Measurements from ENCODE around the gene IL1RL1. TPM values are rescaled to one million over a fixed set of nuclear protein-coding genes. Genes with fewer than 3 reads are reported as not detected.
"Not testable (repeated sequence)": the region's sequence is repeated elsewhere in the genome, so short reads cannot be mapped to it uniquely, and the experiment has no call there.

IL1RL1 gene
- total and polyA plus RNA-seq, 2 experiments from 2014 or later: not detected

- no peak for DNase-seq (ENCODE audit: low read depth in 1 of 2, low spot score in 1 of 2)
- no peak for TF ChIP-seq CTCF (IDR thresholded peaks at IDR 0.05; ENCODE audit: low read depth, low read length)
- no peaks in the 10 kb centered on the region for H3K4me1 ChIP-seq (ENCODE audit: low read depth)
- no peak overlapping the region for H3K4me3 ChIP-seq
- H3K9me3 ChIP-seq (ENCODE audit: low read depth): no peaks in the 10 kb centered on the region
- no peaks in the 10 kb centered on the region for H3K27me3 ChIP-seq
- no peak overlapping the region for H3K27ac ChIP-seq
- no peaks in the 10 kb centered on the region for H3K36me3 ChIP-seq
Observed at GRCh38 chr2:102318437-102318836, 7.1 kb downstream of the IL1RL1 start.

- no peaks in the 10 kb centered on the region for H3K36me3 ChIP-seq
- H3K4me1 ChIP-seq (ENCODE audit: low read depth): no peaks in the 10 kb centered on the region
- H3K27ac ChIP-seq: no peak overlapping the region
- H3K9me3 ChIP-seq (ENCODE audit: low read depth): no peaks in the 10 kb centered on the region
- no peak overlapping the region for H3K4me3 ChIP-seq
- peak in 1 of 2 donors; percentile 74 for DNase-seq (ENCODE audit: low read depth in 1 of 2, low spot score in 1 of 2)
- no peaks in the 10 kb centered on the region for H3K27me3 ChIP-seq
- TF ChIP-seq CTCF (IDR thresholded peaks at IDR 0.05; ENCODE audit: low read depth, low read length): no peak
Observed at GRCh38 chr2:102321941-102322719, 10.8 kb downstream of the IL1RL1 start.

GRCh38 chr2:102324914-102325313, 13.6 kb downstream of the IL1RL1 start:
- not testable (repeated sequence) for H3K4me3 ChIP-seq; H3K27ac ChIP-seq; H3K36me3 ChIP-seq; H3K27me3 ChIP-seq; DNase-seq (ENCODE audit: low read depth in 1 of 2, low spot score in 1 of 2); H3K4me1 ChIP-seq (ENCODE audit: low read depth); H3K9me3 ChIP-seq (ENCODE audit: low read depth)

GRCh38 chr2:102331311-102331980, 20.1 kb downstream of the IL1RL1 start:
- no peak for TF ChIP-seq CTCF (IDR thresholded peaks at IDR 0.05; ENCODE audit: low read depth, low read length)

GRCh38 chr2:102334486-102334885, 23.1 kb downstream of the IL1RL1 start:
- Histone ChIP-seq H3K36me3 (no peaks in the 10 kb centered on the region), H3K27me3 (no peaks in the 10 kb centered on the region), H3K27ac (peak overlapping the region; percentile 41), H3K4me3 (no peak overlapping the region), H3K4me1 (ENCODE audit: low read depth) (peaks cover 32% of the 10 kb centered on the region), H3K9me3 (ENCODE audit: low read depth) (no peaks in the 10 kb centered on the region)
- no peak for TF ChIP-seq CTCF (IDR thresholded peaks at IDR 0.05; ENCODE audit: low read depth, low read length)
- DNase-seq (ENCODE audit: low read depth in 1 of 2, low spot score in 1 of 2): no peak

More at GRCh38 chr2:102331311-102331980, 20.1 kb downstream of the IL1RL1 start:
- Histone ChIP-seq H3K4me3 (no peak overlapping the region), H3K9me3 (ENCODE audit: low read depth) (no peaks in the 10 kb centered on the region), H3K4me1 (ENCODE audit: low read depth) (peaks cover 20% of the 10 kb centered on the region), H3K27me3 (no peaks in the 10 kb centered on the region), H3K36me3 (no peaks in the 10 kb centered on the region), H3K27ac (no peak overlapping the region)
- DNase-seq (ENCODE audit: low read depth in 1 of 2, low spot score in 1 of 2): peak in 1 of 2 donors; percentile 63

GRCh38 chr2:102335871-102336366, 24.6 kb downstream of the IL1RL1 start:
- H3K36me3 ChIP-seq: no peaks in the 10 kb centered on the region
- no peaks in the 10 kb centered on the region for H3K9me3 ChIP-seq (ENCODE audit: low read depth)
- H3K27me3 ChIP-seq: no peaks in the 10 kb centered on the region
- peak overlapping the region; percentile 10 for H3K27ac ChIP-seq
- H3K4me3 ChIP-seq: no peak overlapping the region
- no peak for TF ChIP-seq CTCF (IDR thresholded peaks at IDR 0.05; ENCODE audit: low read depth, low read length)
- peaks cover 32% of the 10 kb centered on the region for H3K4me1 ChIP-seq (ENCODE audit: low read depth)
- DNase-seq (ENCODE audit: low read depth in 1 of 2, low spot score in 1 of 2): peak; percentile 46 to 84
